HG03571 (cell line): ENCODE measurements around the gene PHC2.

Experiments used
- ATAC-seq: cut with Tn5 transposase; IDR thresholded peaks from one replicate; pipeline ENCODE4 v1.9.1; 2021; ENCODE audit not compliant: unreplicated experiment

Gene PHC2

GRCh38 chr1:33337441-33337840, 93.5 kb downstream of the PHC2 start:
- no peak for ATAC-seq

- ATAC-seq = no peak
These were observed 94.3 kb downstream of the PHC2 start for GRCh38 chr1:33336580-33336979.

GRCh38 chr1:33335020-33335419, 95.9 kb downstream of the PHC2 start:
- ATAC-seq = no peak

- ATAC-seq = no peak
These were observed 96.8 kb downstream of the PHC2 start for GRCh38 chr1:33334081-33334552.

GRCh38 chr1:33332881-33333280, 98.0 kb downstream of the PHC2 start:
- ATAC-seq = no peak

GRCh38 chr1:33332357-33332789, 98.5 kb downstream of the PHC2 start:
- no peak for ATAC-seq

GRCh38 chr1:33331444-33332356, 99.2 kb downstream of the PHC2 start:
- no peak for ATAC-seq

GRCh38 chr1:33330906-33331305, 100.0 kb downstream of the PHC2 start:
- no peak for ATAC-seq

GRCh38 chr1:33330361-33330890, 100.5 kb downstream of the PHC2 start:
- no peak for ATAC-seq

GRCh38 chr1:33329600-33330305, 101.1 kb downstream of the PHC2 start:
- ATAC-seq = no peak

- ATAC-seq = no peak
These were observed 102.1 kb downstream of the PHC2 start for GRCh38 chr1:33328817-33329216.

- ATAC-seq = no peak
These were observed 103.1 kb downstream of the PHC2 start for GRCh38 chr1:33327587-33328325.

- no peak for ATAC-seq
These were observed 104.1 kb downstream of the PHC2 start for GRCh38 chr1:33326785-33327184.

- no peak for ATAC-seq
These were observed 106.0 kb downstream of the PHC2 start for GRCh38 chr1:33324677-33325575.

GRCh38 chr1:33323663-33324477, 107.0 kb downstream of the PHC2 start:
- ATAC-seq = no peak

- ATAC-seq = no peak
These were observed 107.9 kb downstream of the PHC2 start for GRCh38 chr1:33322870-33323585.

GRCh38 chr1:33322109-33322508, 108.8 kb downstream of the PHC2 start:
- ATAC-seq = no peak

GRCh38 chr1:33321178-33321577, 109.7 kb downstream of the PHC2 start:
- ATAC-seq = no peak
